Transverse colon (tissue), 4 donors: ENCODE data around the gene RBM39. TPM values are rescaled to one million over a fixed set of nuclear protein-coding genes. Genes with fewer than 3 reads are reported as not detected.
"Not testable (repeated sequence)": the region's sequence is repeated elsewhere in the genome, so short reads cannot be mapped to it uniquely, and the experiment has no call there.

Experiments
- DNase-seq: peaks from one replicate; pipeline ENCODE4 v3.0.0-alpha.2; 2019
- H3K27ac ChIP-seq, 4 donors: fragments of 200-600 bp; sonication (generic); 2 replicates each; pipeline ENCODE4 v1.5.1; 2016 to 2018; ENCODE audit warnings: inconsistent platforms in 4 of 4
- H3K27me3 ChIP-seq: fragments of 200-600 bp; sonication (generic); 2 replicates; pipeline ENCODE4 v1.5.1; 2017; ENCODE audit warnings: inconsistent platforms
- H3K36me3 ChIP-seq, 4 donors: fragments of 200-600 bp; sonication (generic); 2 replicates each; pipeline ENCODE4 v1.5.1; 2017 to 2019; ENCODE audit warnings: inconsistent platforms in 4 of 4
- H3K4me1 ChIP-seq, 4 donors: fragments of 200-600 bp; sonication (generic); 2 replicates each; pipeline ENCODE4 v1.5.1; 2017 to 2020; ENCODE audit warnings: inconsistent platforms in 4 of 4
- H3K4me3 ChIP-seq, 4 donors: fragments of 200-600 bp; sonication (generic); 1 replicate in 1 of 4; 2 replicates in 3 of 4; pipeline versions ENCODE4 v1.5.1 to v1.6.1; 2017 to 2019; ENCODE audit warnings: inconsistent platforms in 4 of 4
- H3K9me3 ChIP-seq, 2 donors: fragments of 200-600 bp; sonication (generic); 2 replicates each; pipeline ENCODE4 v1.5.1; 2017 to 2019; ENCODE audit warnings: inconsistent platforms in 2 of 2
- CTCF ChIP-seq, 5 experiments: fragments of 200-600 bp in 3 of 5; fragments of 450-650 bp in 2 of 5; sonication (generic) in 3 of 5; IDR thresholded peaks; 1 replicate in 2 of 5; 2 replicates in 3 of 5; pipeline ENCODE4 v1.5.1; 2016 to 2017; ENCODE audit warnings: antibody characterized with exemption in 5 of 5, inconsistent platforms in 3 of 5, mild to moderate bottlenecking in 2 of 5, moderate library complexity in 1 of 5
- EP300 ChIP-seq: sonication (generic); formaldehyde crosslinking; IDR thresholded peaks from one replicate; pipeline ENCODE4 v1.6.1; 2017; ENCODE audit warnings: antibody characterized with exemption, low read depth
- POLR2A ChIP-seq: fragments of 450-650 bp; IDR thresholded peaks from one replicate; pipeline ENCODE4 v1.6.1; 2016; ENCODE audit warnings: antibody characterized with exemption, mild to moderate bottlenecking, moderate library complexity
- POLR2AphosphoS5 ChIP-seq, 3 donors: sonication (generic); formaldehyde crosslinking; IDR thresholded peaks; one replicate each; pipeline ENCODE4 v1.6.1; 2016; ENCODE audit warnings: antibody characterized with exemption in 3 of 3
- WGBS, 2 donors: methylation state at CpG; one replicate each; pipeline ENCODE4 v1.1.5; 2018; ENCODE audit warnings: low coverage in 1 of 2; 5-methylcytosine and 5-hydroxymethylcytosine counted together
- in situ Hi-C, 4 donors: fragments of 200-750 bp; cut with MboI; loops; one replicate each; pipeline versions ENCODE4 v1.15.0 to v1.15.1; 2017; ENCODE audit warnings: low sequenced_read_pairs in 3 of 4, low pct_ligation_motif_present in 1 of 4, low pct_unique_long_range_greater_than_20kb in 1 of 4
- intact Hi-C: fragments of 100-400 bp; cut with DNase I; formaldehyde crosslinking; loops from one replicate; pipeline ENCODE4 v1.15.1; 2023; ENCODE audit warnings: low total_unique reads
- total RNA-seq, 4 donors: library from RNA; depleted of rRNA; stranded (reverse); fragments of >200 nt; gene quantifications; one replicate each; pipeline ENCODE4 v1.1.0, GENCODE V29; 2016

Gene RBM39
- total RNA-seq, 4 donors from 2014 or later = 264 to 721 (median 416) TPM

GRCh38 chr20:35767683-35768481 lies 25.8 kb upstream of the RBM39 start:
- WGBS, 2 donors = 40 to 51% methylated on average over 4 to 12 of the region's 12 CpGs
- H3K9me3 ChIP-seq = no peaks in the 10 kb centered on the region
- H3K4me3 ChIP-seq = peak overlapping the region in 1 of 4 donors; percentile 20
- peak overlapping the region; percentile 84 to 98 (median 90) for H3K27ac ChIP-seq
- TF ChIP-seq CTCF (IDR thresholded peaks at IDR 0.05) = no peak
- peak; percentile 66 for TF ChIP-seq POLR2A
- no peak for TF ChIP-seq EP300
- peak in 2 of 3 donors; percentile 76 to 78 for TF ChIP-seq POLR2AphosphoS5 (IDR thresholded peaks at IDR 0.05)
- peaks cover 20 to 48% (median 27%) of the 10 kb centered on the region in 4 donors for H3K4me1 ChIP-seq
- H3K36me3 ChIP-seq = no peaks in the 10 kb centered on the region
- intact Hi-C loops = no loop called here
- in situ Hi-C loops = no loop called here
- no peaks in the 10 kb centered on the region for H3K27me3 ChIP-seq
- peak; percentile 73 for DNase-seq

- intact Hi-C loops (no loop called here), in situ Hi-C loops (no loop called here)
- no peaks in the 10 kb centered on the region for H3K27me3 ChIP-seq
- no peaks in the 10 kb centered on the region for H3K9me3 ChIP-seq
- TF ChIP-seq POLR2AphosphoS5 (IDR thresholded peaks at IDR 0.05) (no peak), POLR2A (no peak), CTCF (IDR thresholded peaks at IDR 0.05) (no peak), EP300 (no peak)
- no peaks in the 10 kb centered on the region for H3K36me3 ChIP-seq
- 59 to 68% methylated on average over 4 of the region's 4 CpGs for WGBS, 2 donors
- H3K4me1 ChIP-seq = peaks cover 14 to 43% (median 24%) of the 10 kb centered on the region in 4 donors
- DNase-seq = no peak
- no peak overlapping the region for H3K4me3 ChIP-seq
- peak overlapping the region in 3 of 4 donors; percentile 84 to 92 (median 88) for H3K27ac ChIP-seq
These were observed 24.8 kb upstream of the RBM39 start for GRCh38 chr20:35766843-35767242.

- H3K4me3 ChIP-seq, H3K36me3 ChIP-seq, DNase-seq, in situ Hi-C loops, H3K9me3 ChIP-seq, H3K27ac ChIP-seq, H3K27me3 ChIP-seq, intact Hi-C loops: not testable (repeated sequence)
- peaks cover 8 to 31% (median 16%) of the 10 kb centered on the region in 4 donors for H3K4me1 ChIP-seq
- WGBS, 2 donors = 81% methylated on average over 2 of the region's 2 CpGs; no CpG with 5 or more reads in 1 of the 2 donors
These were observed 22.9 kb upstream of the RBM39 start for GRCh38 chr20:35764936-35765335.

GRCh38 chr20:35762461-35762860 lies 20.4 kb upstream of the RBM39 start:
- 73 to 87% methylated on average over 3 of the region's 3 CpGs for WGBS, 2 donors
- Histone ChIP-seq H3K36me3 (no peaks in the 10 kb centered on the region), H3K4me3 (no peak overlapping the region), H3K4me1 (peaks cover 0 to 6% (median 0%) of the 10 kb centered on the region in 4 donors), H3K27me3 (no peaks in the 10 kb centered on the region), H3K9me3 (no peaks in the 10 kb centered on the region), H3K27ac (no peak overlapping the region)
- no peak for DNase-seq
- in situ Hi-C loops (no loop called here), intact Hi-C loops (no loop called here)
- TF ChIP-seq CTCF (IDR thresholded peaks at IDR 0.05) (no peak), POLR2A (no peak), POLR2AphosphoS5 (IDR thresholded peaks at IDR 0.05) (no peak), EP300 (no peak)

GRCh38 chr20:35761548-35761947 lies 19.5 kb upstream of the RBM39 start:
- 82% methylated on average over 4 to 11 of the region's 11 CpGs for WGBS, 2 donors
- H3K36me3 ChIP-seq, H3K9me3 ChIP-seq, in situ Hi-C loops, H3K4me3 ChIP-seq, H3K27me3 ChIP-seq, intact Hi-C loops, H3K27ac ChIP-seq, H3K4me1 ChIP-seq, DNase-seq: not testable (repeated sequence)
